ENCODE results near the gene TOMM5.

DNA sequence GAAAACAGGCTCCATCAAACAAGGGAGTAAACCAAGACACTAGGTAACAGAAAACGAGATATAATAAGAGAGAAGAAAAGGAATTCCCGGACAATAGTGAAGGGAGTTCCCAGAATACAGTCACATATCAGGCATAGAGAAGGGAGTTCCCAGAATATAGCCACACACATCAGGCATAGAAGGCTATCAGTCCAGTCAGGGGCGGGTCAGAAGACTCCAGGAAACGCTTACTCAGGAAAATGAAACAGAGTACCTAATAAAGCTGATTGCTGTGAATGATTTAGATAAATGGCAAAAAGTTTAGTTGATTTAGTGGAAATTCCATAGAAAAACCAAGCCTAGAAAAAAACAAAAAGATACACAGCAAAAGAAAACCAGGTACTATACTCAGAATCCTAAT, 4.9 kb downstream of the TOMM5 start:
- TF ChIP-seq EP300 (IDR thresholded peaks at IDR 0.05; ENCODE audit: borderline replicate concordance) (no peak), RAD21 (IDR thresholded peaks at IDR 0.05; ENCODE audit: low read depth) (no peak), TCF12 (IDR thresholded peaks at IDR 0.05; ENCODE audit: low read depth) (no peak), FOXM1 (IDR thresholded peaks at IDR 0.05; ENCODE audit: borderline replicate concordance, low read depth) (no peak), TEAD4 (IDR thresholded peaks at IDR 0.05) (no peak), TAF1 (IDR thresholded peaks at IDR 0.05; ENCODE audit: low read depth) (no peak), CREB1 (IDR thresholded peaks at IDR 0.05; ENCODE audit: low read depth) (no peak), EGR1 (IDR thresholded peaks at IDR 0.05) (no peak)
- TF ChIP-seq, protein P1, sequence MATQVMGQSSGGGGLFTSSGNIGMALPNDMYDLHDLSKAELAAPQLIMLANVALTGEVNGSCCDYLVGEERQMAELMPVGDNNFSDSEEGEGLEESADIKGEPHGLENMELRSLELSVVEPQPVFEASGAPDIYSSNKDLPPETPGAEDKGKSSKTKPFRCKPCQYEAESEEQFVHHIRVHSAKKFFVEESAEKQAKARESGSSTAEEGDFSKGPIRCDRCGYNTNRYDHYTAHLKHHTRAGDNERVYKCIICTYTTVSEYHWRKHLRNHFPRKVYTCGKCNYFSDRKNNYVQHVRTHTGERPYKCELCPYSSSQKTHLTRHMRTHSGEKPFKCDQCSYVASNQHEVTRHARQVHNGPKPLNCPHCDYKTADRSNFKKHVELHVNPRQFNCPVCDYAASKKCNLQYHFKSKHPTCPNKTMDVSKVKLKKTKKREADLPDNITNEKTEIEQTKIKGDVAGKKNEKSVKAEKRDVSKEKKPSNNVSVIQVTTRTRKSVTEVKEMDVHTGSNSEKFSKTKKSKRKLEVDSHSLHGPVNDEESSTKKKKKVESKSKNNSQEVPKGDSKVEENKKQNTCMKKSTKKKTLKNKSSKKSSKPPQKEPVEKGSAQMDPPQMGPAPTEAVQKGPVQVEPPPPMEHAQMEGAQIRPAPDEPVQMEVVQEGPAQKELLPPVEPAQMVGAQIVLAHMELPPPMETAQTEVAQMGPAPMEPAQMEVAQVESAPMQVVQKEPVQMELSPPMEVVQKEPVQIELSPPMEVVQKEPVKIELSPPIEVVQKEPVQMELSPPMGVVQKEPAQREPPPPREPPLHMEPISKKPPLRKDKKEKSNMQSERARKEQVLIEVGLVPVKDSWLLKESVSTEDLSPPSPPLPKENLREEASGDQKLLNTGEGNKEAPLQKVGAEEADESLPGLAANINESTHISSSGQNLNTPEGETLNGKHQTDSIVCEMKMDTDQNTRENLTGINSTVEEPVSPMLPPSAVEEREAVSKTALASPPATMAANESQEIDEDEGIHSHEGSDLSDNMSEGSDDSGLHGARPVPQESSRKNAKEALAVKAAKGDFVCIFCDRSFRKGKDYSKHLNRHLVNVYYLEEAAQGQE (IDR thresholded peaks at IDR 0.05; ENCODE audit: low read depth), result no peak
- TF ChIP-seq, protein P2, sequence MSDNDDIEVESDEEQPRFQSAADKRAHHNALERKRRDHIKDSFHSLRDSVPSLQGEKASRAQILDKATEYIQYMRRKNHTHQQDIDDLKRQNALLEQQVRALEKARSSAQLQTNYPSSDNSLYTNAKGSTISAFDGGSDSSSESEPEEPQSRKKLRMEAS (IDR thresholded peaks at IDR 0.05), result no peak
- TF ChIP-seq, protein P3, sequence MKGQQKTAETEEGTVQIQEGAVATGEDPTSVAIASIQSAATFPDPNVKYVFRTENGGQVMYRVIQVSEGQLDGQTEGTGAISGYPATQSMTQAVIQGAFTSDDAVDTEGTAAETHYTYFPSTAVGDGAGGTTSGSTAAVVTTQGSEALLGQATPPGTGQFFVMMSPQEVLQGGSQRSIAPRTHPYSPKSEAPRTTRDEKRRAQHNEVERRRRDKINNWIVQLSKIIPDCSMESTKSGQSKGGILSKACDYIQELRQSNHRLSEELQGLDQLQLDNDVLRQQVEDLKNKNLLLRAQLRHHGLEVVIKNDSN (IDR thresholded peaks at IDR 0.05), result no peak

Measured in Ishikawa (cell line).